ENCODE data around the gene RHBDF2. TPM values are rescaled to one million over a fixed set of nuclear protein-coding genes. Genes with fewer than 3 reads are reported as not detected.
"Not testable (repeated sequence)": the region's sequence is repeated elsewhere in the genome, so short reads cannot be mapped to it uniquely, and the experiment has no call there.

The RHBDF2 gene
- total RNA-seq, 1 donor from 2014 or later: 11.7 TPM

GRCh38 chr17:76525513-76525833, 24.2 kb upstream of the RHBDF2 start:
- DNase-seq (ENCODE audit: low read depth in 2 of 2): not testable (repeated sequence)

- no peak for DNase-seq (ENCODE audit: low read depth in 2 of 2)
These were observed 23.6 kb upstream of the RHBDF2 start for GRCh38 chr17:76524598-76525512.

GRCh38 chr17:76523084-76524037, 22.1 kb upstream of the RHBDF2 start:
- DNase-seq (ENCODE audit: low read depth in 2 of 2): peak in 1 of 2 donors; percentile 47

- not testable (repeated sequence) for DNase-seq (ENCODE audit: low read depth in 2 of 2)
These were observed 20.5 kb upstream of the RHBDF2 start for GRCh38 chr17:76521683-76522082.

GRCh38 chr17:76521262-76521661, 20.0 kb upstream of the RHBDF2 start:
- DNase-seq (ENCODE audit: low read depth in 2 of 2): no peak

GRCh38 chr17:76519048-76519966, 18.1 kb upstream of the RHBDF2 start:
- no peak for DNase-seq (ENCODE audit: low read depth in 2 of 2)

- DNase-seq (ENCODE audit: low read depth in 2 of 2): no peak
These were observed 16.4 kb upstream of the RHBDF2 start for GRCh38 chr17:76517638-76518038.

- DNase-seq (ENCODE audit: low read depth in 2 of 2): no peak
These were observed 14.2 kb upstream of the RHBDF2 start for GRCh38 chr17:76515274-76515949.

- not testable (repeated sequence) for DNase-seq (ENCODE audit: low read depth in 2 of 2)
These were observed 13.1 kb upstream of the RHBDF2 start for GRCh38 chr17:76514355-76514754.

- DNase-seq (ENCODE audit: low read depth in 2 of 2): no peak
These were observed 12.1 kb upstream of the RHBDF2 start for GRCh38 chr17:76513306-76513692.

- no peak for DNase-seq (ENCODE audit: low read depth in 2 of 2)
These were observed 11.4 kb upstream of the RHBDF2 start for GRCh38 chr17:76512366-76513305.

GRCh38 chr17:76511668-76512365, 10.6 kb upstream of the RHBDF2 start:
- DNase-seq (ENCODE audit: low read depth in 2 of 2): no peak

GRCh38 chr17:76510831-76511244, 9.6 kb upstream of the RHBDF2 start:
- DNase-seq (ENCODE audit: low read depth in 2 of 2): no peak

GRCh38 chr17:76508472-76509063, 7.3 kb upstream of the RHBDF2 start:
- not testable (repeated sequence) for DNase-seq (ENCODE audit: low read depth in 2 of 2)

- peak in 1 of 2 donors; percentile 52 for DNase-seq (ENCODE audit: low read depth in 2 of 2)
These were observed 5.5 kb upstream of the RHBDF2 start for GRCh38 chr17:76506408-76507345.

- peak in 1 of 2 donors; percentile 39 for DNase-seq (ENCODE audit: low read depth in 2 of 2)
These were observed 2.9 kb upstream of the RHBDF2 start for GRCh38 chr17:76504117-76504516.
